SU-DHL-6 (cell line): ENCODE results near the gene DAW1.

ENCODE experiments used
- CTCF ChIP-seq: fragments of 200-600 bp; sonication (generic); IDR thresholded peaks from one replicate; pipeline ENCODE4 v1.5.1; 2017; ENCODE audit warnings: antibody characterized with exemption, mild to moderate bottlenecking, low read length, moderate library complexity; ENCODE audit not compliant: insufficient read depth, poor library complexity, severe bottlenecking
- EZH2phosphoT487 ChIP-seq: fragments of 200-600 bp; sonication (generic), shearing (Covaris generic); conservative IDR thresholded peaks from 2 replicates; pipeline ENCODE4 v1.6.1; 2018; ENCODE audit warnings: mild to moderate bottlenecking, antibody characterized with exemption, low read length, moderate library complexity, mixed read lengths

- no peak for TF ChIP-seq CTCF
- no peak for TF ChIP-seq EZH2phosphoT487
Measured at GRCh38 chr2:227834423-227834822, 37.0 kb upstream of the DAW1 start.
